ENCODE measurements around the gene FMNL3. TPM values are rescaled to one million over a fixed set of nuclear protein-coding genes. Genes with fewer than 3 reads are reported as not detected.
A peak's percentile ranks its signal among the peaks of the same experiment; 100 is the strongest.

The FMNL3 gene
- total and polyA plus RNA-seq, 2 of the 13 experiments (the other 11 are each of a cell fraction or from before 2014, with no cell fraction given): 0.44 to 1.1 TPM

DNA sequence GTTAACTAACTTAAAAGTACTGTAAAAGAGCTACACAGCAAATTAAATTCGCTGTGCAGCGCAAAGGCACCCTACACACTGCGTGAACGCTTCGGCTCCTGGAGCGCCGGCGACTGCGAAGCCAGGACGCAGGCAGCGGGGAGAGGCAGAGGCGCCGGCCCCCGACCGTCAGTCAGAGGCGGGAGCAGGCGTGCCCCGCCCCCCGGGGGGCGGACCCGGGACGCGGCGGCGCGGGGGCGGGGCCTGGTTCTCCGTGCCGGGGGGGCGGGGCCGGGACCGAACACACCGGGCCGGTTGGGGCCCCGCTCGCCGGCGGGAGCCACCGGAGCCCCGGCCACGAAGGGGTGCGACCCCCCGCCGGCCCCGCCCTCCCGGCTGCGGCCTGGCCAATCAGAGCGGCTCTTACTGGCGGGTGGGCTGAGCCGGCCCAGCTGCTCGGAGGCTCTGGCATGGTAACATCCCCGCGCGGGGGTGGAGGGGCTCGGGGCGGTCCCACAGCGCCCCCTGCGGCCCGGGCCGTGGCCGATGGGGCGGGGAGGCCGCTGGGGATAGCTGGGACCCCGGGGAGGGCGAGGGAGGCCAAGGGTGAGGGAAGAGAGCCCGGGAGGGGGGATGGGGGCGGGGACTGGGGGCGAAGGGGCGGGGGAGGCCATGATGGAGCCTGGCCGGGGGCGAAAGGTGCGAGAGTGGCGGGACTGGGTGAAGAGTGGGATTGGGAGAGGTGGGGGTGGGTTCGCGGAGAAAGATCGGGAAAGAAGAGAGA, 83.9 kb downstream of the FMNL3 start, which contains the start of gene PRPF40B (continued):
- TF ChIP-seq, protein P1, sequence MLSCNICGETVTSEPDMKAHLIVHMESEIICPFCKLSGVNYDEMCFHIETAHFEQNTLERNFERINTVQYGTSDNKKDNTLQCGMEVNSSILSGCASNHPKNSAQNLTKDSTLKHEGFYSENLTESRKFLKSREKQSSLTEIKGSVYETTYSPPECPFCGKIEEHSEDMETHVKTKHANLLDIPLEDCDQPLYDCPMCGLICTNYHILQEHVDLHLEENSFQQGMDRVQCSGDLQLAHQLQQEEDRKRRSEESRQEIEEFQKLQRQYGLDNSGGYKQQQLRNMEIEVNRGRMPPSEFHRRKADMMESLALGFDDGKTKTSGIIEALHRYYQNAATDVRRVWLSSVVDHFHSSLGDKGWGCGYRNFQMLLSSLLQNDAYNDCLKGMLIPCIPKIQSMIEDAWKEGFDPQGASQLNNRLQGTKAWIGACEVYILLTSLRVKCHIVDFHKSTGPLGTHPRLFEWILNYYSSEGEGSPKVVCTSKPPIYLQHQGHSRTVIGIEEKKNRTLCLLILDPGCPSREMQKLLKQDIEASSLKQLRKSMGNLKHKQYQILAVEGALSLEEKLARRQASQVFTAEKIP (CRISPR knock-in tag; IDR thresholded peaks at IDR 0.05; ENCODE audit: borderline replicate concordance): no peak
- TF ChIP-seq PREB (CRISPR knock-in tag; IDR thresholded peaks at IDR 0.05) (no peak), ZNF224 (CRISPR knock-in tag; IDR thresholded peaks at IDR 0.05) (no peak), ERF (CRISPR knock-in tag; IDR thresholded peaks at IDR 0.05) (peak; percentile 27; the same call in 1 of the 2 replicates), ZBTB7B (CRISPR knock-in tag; IDR thresholded peaks at IDR 0.05) (0 out of 2 replicates have a peak, but pooled peaks have one; percentile 37), NONO (IDR thresholded peaks at IDR 0.05) (no peak), NONO (CRISPR knock-in tag; conservative IDR thresholded peaks at IDR 0.05) (peak; percentile 81; the same call in 1 of the 2 replicates), HMG20A (CRISPR knock-in tag; IDR thresholded peaks at IDR 0.05; ENCODE audit: borderline replicate concordance) (no peak), HDAC6 (IDR thresholded peaks at IDR 0.05; ENCODE audit: low read depth, low read length) (no peak), KDM1A (CRISPR knock-in tag; IDR thresholded peaks at IDR 0.05) (no peak), ARID2 (CRISPR knock-in tag; IDR thresholded peaks at IDR 0.05; ENCODE audit: borderline replicate concordance) (no peak), HES4 (CRISPR knock-in tag; IDR thresholded peaks at IDR 0.05; ENCODE audit: borderline replicate concordance) (peak; percentile 54; the same call in 1 of the 2 replicates), KAT7 (CRISPR knock-in tag; IDR thresholded peaks at IDR 0.05; ENCODE audit: borderline replicate concordance) (no peak), GABPA (IDR thresholded peaks at IDR 0.05; ENCODE audit: low read depth, low read length) (peak; percentile 4; the same call in 1 of the 2 replicates), GABPA (CRISPR knock-in tag; IDR thresholded peaks at IDR 0.05; ENCODE audit: low read depth) (no peak), NCOR1 (IDR thresholded peaks at IDR 0.05; ENCODE audit: borderline replicate concordance, low read length) (no peak), MEF2D (CRISPR knock-in tag; IDR thresholded peaks at IDR 0.05) (no peak), RBFOX2 (IDR thresholded peaks at IDR 0.05; ENCODE audit: low read depth, low read length) (peak; percentile 79), ZNF143 (CRISPR knock-in tag; IDR thresholded peaks at IDR 0.05) (no peak)
- TF ChIP-seq, protein P2, sequence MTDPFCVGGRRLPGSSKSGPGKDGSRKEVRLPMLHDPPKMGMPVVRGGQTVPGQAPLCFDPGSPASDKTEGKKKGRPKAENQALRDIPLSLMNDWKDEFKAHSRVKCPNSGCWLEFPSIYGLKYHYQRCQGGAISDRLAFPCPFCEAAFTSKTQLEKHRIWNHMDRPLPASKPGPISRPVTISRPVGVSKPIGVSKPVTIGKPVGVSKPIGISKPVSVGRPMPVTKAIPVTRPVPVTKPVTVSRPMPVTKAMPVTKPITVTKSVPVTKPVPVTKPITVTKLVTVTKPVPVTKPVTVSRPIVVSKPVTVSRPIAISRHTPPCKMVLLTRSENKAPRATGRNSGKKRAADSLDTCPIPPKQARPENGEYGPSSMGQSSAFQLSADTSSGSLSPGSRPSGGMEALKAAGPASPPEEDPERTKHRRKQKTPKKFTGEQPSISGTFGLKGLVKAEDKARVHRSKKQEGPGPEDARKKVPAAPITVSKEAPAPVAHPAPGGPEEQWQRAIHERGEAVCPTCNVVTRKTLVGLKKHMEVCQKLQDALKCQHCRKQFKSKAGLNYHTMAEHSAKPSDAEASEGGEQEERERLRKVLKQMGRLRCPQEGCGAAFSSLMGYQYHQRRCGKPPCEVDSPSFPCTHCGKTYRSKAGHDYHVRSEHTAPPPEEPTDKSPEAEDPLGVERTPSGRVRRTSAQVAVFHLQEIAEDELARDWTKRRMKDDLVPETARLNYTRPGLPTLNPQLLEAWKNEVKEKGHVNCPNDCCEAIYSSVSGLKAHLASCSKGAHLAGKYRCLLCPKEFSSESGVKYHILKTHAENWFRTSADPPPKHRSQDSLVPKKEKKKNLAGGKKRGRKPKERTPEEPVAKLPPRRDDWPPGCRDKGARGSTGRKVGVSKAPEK (CRISPR knock-in tag; IDR thresholded peaks at IDR 0.05; ENCODE audit: borderline replicate concordance): no peak
- TF ChIP-seq, protein P3, sequence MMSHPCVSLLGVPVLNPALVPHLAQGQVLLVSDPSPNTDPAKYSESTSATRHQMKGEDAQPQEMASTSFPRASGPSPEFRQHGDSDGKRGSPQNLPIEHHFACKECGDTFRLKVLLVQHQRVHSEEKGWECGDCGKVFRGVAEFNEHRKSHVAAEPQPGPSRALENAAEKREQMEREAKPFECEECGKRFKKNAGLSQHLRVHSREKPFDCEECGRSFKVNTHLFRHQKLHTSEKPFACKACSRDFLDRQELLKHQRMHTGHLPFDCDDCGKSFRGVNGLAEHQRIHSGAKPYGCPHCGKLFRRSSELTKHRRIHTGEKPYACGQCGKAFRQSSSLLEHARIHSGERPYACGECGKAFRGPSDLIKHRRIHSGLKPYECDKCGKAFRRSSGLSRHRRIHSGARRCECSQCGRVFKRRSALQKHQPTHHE (CRISPR knock-in tag; IDR thresholded peaks at IDR 0.05; ENCODE audit: borderline replicate concordance): no peak
- TF ChIP-seq, protein P4, sequence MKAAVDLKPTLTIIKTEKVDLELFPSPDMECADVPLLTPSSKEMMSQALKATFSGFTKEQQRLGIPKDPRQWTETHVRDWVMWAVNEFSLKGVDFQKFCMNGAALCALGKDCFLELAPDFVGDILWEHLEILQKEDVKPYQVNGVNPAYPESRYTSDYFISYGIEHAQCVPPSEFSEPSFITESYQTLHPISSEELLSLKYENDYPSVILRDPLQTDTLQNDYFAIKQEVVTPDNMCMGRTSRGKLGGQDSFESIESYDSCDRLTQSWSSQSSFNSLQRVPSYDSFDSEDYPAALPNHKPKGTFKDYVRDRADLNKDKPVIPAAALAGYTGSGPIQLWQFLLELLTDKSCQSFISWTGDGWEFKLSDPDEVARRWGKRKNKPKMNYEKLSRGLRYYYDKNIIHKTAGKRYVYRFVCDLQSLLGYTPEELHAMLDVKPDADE (CRISPR knock-in tag; IDR thresholded peaks at IDR 0.05): no peak
